GOT3 (cell line): Measurements from ENCODE around the gene HSPB6.
"Not testable (repeated sequence)": the region's sequence is repeated elsewhere in the genome, so short reads cannot be mapped to it uniquely, and the experiment has no call there.

ENCODE experiments used
- DNase-seq: peaks from one replicate; lab custom pipeline; 2025; ENCODE audit warnings: mixed read lengths; lab: John Stamatoyannopoulos, UW

The HSPB6 gene

GRCh38 chr19:35731779-35732405 is 24.9 kb downstream of the HSPB6 start:
- no peak for DNase-seq

GRCh38 chr19:35731353-35731752 is 25.5 kb downstream of the HSPB6 start:
- no peak for DNase-seq

- no peak for DNase-seq
Measured at GRCh38 chr19:35730326-35730725, 26.5 kb downstream of the HSPB6 start.

GRCh38 chr19:35729763-35730162 is 27.1 kb downstream of the HSPB6 start:
- DNase-seq: no peak

GRCh38 chr19:35729021-35729420 is 27.8 kb downstream of the HSPB6 start:
- DNase-seq: no peak

- no peak for DNase-seq
Measured at GRCh38 chr19:35727956-35728706, 28.7 kb downstream of the HSPB6 start.

- DNase-seq: no peak
Measured at GRCh38 chr19:35727053-35727955, 29.5 kb downstream of the HSPB6 start.

GRCh38 chr19:35725216-35725861 is 31.5 kb downstream of the HSPB6 start:
- no peak for DNase-seq

- no peak for DNase-seq
Measured at GRCh38 chr19:35724560-35724959, 32.3 kb downstream of the HSPB6 start.

GRCh38 chr19:35724132-35724531 is 32.7 kb downstream of the HSPB6 start:
- DNase-seq: not testable (repeated sequence)

- no peak for DNase-seq
Measured at GRCh38 chr19:35723671-35724070, 33.2 kb downstream of the HSPB6 start.

GRCh38 chr19:35722897-35723296 is 33.9 kb downstream of the HSPB6 start:
- no peak for DNase-seq

GRCh38 chr19:35722461-35722860 is 34.4 kb downstream of the HSPB6 start:
- no peak for DNase-seq

- no peak for DNase-seq
Measured at GRCh38 chr19:35721374-35721773, 35.5 kb downstream of the HSPB6 start.

- DNase-seq: no peak
Measured at GRCh38 chr19:35720648-35721047, 36.2 kb downstream of the HSPB6 start.

GRCh38 chr19:35720163-35720524 is 36.7 kb downstream of the HSPB6 start:
- no peak for DNase-seq

- DNase-seq: no peak
Measured at GRCh38 chr19:35719402-35720162, 37.2 kb downstream of the HSPB6 start.

GRCh38 chr19:35718345-35719041 is 38.3 kb downstream of the HSPB6 start:
- DNase-seq: no peak

GRCh38 chr19:35717665-35718344 is 39.0 kb downstream of the HSPB6 start, which contains the start of gene KMT2B:
Gene KMT2B (plus strand): TSS chr19:35718003. CDS start chr19:35718019, 16 bp downstream.
- no peak for DNase-seq
